HepG2 (cell line): ENCODE data around the gene YY1. TPM values are rescaled to one million over a fixed set of nuclear protein-coding genes. Genes with fewer than 3 reads are reported as not detected.

ENCODE experiments used
- BATF2 ChIP-seq: sonication (generic); formaldehyde crosslinking; IDR thresholded peaks from 2 replicates; pipeline ENCODE4 v1.8.0; 2022; ENCODE audit warnings: mild to moderate bottlenecking, missing genetic modification reagents, moderate library complexity
- FOXO1 ChIP-seq: sonication (generic); formaldehyde crosslinking; IDR thresholded peaks from 2 replicates; pipeline ENCODE4 v1.4.0; 2020; ENCODE audit warnings: missing genetic modification reagents
- HINFP ChIP-seq: sonication (generic); formaldehyde crosslinking; IDR thresholded peaks from 2 replicates; pipeline ENCODE4 v1.4.0; 2020; ENCODE audit warnings: low read depth, mild to moderate bottlenecking, missing genetic modification reagents
- MBNL3 ChIP-seq: fragments of 250-450 bp; sonication (Bioruptor Pico); conservative IDR thresholded peaks from 2 replicates; pipeline ENCODE4 v1.8.0; 2022; ENCODE audit warnings: mild to moderate bottlenecking, inconsistent platforms
- NCOR1 ChIP-seq: fragments of 200-600 bp; sonication (generic); IDR thresholded peaks from 2 replicates; pipeline ENCODE4 v1.7.0; 2017; ENCODE audit warnings: antibody characterized with exemption, low read length, borderline replicate concordance
- NFKB2 ChIP-seq: sonication (generic); formaldehyde crosslinking; IDR thresholded peaks from 2 replicates; pipeline ENCODE4 v1.4.0; 2020; ENCODE audit warnings: missing genetic modification reagents, borderline replicate concordance
- PREB ChIP-seq: sonication (generic); formaldehyde crosslinking; IDR thresholded peaks from 2 replicates; pipeline ENCODE4 v1.4.0; 2020; ENCODE audit warnings: missing genetic modification reagents
- SOX6 ChIP-seq, 2 experiments: fragments of 450-650 bp in 1 of 2; sonication (generic) in 1 of 2; formaldehyde crosslinking in 1 of 2; IDR thresholded peaks; 2 replicates each; pipeline versions ENCODE4 v1.4.0 to v1.6.1; 2017 to 2020; ENCODE audit warnings: antibody characterized with exemption in 1 of 2, mild to moderate bottlenecking in 1 of 2, missing genetic modification reagents in 1 of 2
- SSRP1 ChIP-seq: IDR thresholded peaks from 2 replicates; pipeline ENCODE4 v1.6.1; 2016; ENCODE audit warnings: control low read depth
- ZBTB42 ChIP-seq: sonication (generic); formaldehyde crosslinking; IDR thresholded peaks from 2 replicates; pipeline ENCODE4 v1.5.0; 2020; ENCODE audit warnings: mild to moderate bottlenecking, missing genetic modification reagents
- ZNF124 ChIP-seq: sonication (generic); formaldehyde crosslinking; IDR thresholded peaks from 2 replicates; pipeline ENCODE4 v1.4.0; 2020; ENCODE audit warnings: missing genetic modification reagents
- ZNF329 ChIP-seq: sonication (generic); formaldehyde crosslinking; IDR thresholded peaks from 2 replicates; pipeline ENCODE4 v1.9.0; 2021; ENCODE audit warnings: low read depth, mild to moderate bottlenecking, missing genetic modification reagents
- ZNF589 ChIP-seq: sonication (generic); formaldehyde crosslinking; conservative IDR thresholded peaks from 2 replicates; pipeline ENCODE4 v1.8.0; 2022; ENCODE audit warnings: mild to moderate bottlenecking, moderate library complexity, missing genetic modification reagents
- ZNF644 ChIP-seq: IDR thresholded peaks from 2 replicates; pipeline ENCODE4 v1.6.1; 2016; ENCODE audit warnings: low read depth
- polyA plus RNA-seq, 8 experiments: library from polyadenylated mRNA; depleted of rRNA in 3 of 8; stranded (reverse) in 7 of 8; unstranded in 1 of 8; fragments of >200 nt; fragmentation: Illumina TruSeq in 4 of 8; extraction: Trizol in 4 of 8; gene quantifications; 2 replicates each; pipeline versions ENCODE4 v1.2.1 to v1.2.3, GENCODE V29; 2011 to 2016; ENCODE audit warnings: low read depth in 4 of 8, missing spikeins in 1 of 8, mixed read lengths in 1 of 8; ENCODE audit not compliant: insufficient read depth in 1 of 8
- total RNA-seq, 5 experiments: library from RNA; depleted of rRNA; stranded (reverse); fragments of >200 nt; fragmentation: Illumina TruSeq; extraction: Trizol; gene quantifications; 2 replicates each; pipeline ENCODE4 v1.2.3, GENCODE V29; 2016; ENCODE audit warnings: low read depth in 1 of 5
- TF ChIP-seq, protein P1 (sequence below), 2 experiments: sonication (generic) in 1 of 2; formaldehyde crosslinking in 1 of 2; IDR thresholded peaks; 2 replicates each; pipeline versions ENCODE4 v1.4.0 to v1.6.1; 2016 to 2020; ENCODE audit warnings: borderline replicate concordance in 1 of 2, low read depth in 1 of 2, mild to moderate bottlenecking in 1 of 2, missing genetic modification reagents in 1 of 2
- TF ChIP-seq, protein P2 (sequence below): sonication (generic); formaldehyde crosslinking; IDR thresholded peaks from 2 replicates; pipeline ENCODE4 v1.5.0; 2020; ENCODE audit warnings: missing genetic modification reagents
- TF ChIP-seq, protein P3 (sequence below): sonication (generic); formaldehyde crosslinking; IDR thresholded peaks from 2 replicates; pipeline ENCODE4 v1.4.0; 2020; ENCODE audit warnings: missing genetic modification reagents, borderline replicate concordance

The YY1 gene
- total and polyA plus RNA-seq, 2 of the 13 experiments (the other 11 are each of a cell fraction or from before 2014, with no cell fraction given): 29.4 to 68.1 TPM

DNA sequence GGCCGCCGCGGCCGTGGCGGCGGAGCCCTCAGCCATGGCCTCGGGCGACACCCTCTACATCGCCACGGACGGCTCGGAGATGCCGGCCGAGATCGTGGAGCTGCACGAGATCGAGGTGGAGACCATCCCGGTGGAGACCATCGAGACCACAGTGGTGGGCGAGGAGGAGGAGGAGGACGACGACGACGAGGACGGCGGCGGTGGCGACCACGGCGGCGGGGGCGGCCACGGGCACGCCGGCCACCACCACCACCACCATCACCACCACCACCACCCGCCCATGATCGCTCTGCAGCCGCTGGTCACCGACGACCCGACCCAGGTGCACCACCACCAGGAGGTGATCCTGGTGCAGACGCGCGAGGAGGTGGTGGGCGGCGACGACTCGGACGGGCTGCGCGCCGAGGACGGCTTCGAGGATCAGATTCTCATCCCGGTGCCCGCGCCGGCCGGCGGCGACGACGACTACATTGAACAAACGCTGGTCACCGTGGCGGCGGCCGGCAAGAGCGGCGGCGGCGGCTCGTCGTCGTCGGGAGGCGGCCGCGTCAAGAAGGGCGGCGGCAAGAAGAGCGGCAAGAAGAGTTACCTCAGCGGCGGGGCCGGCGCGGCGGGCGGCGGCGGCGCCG is 381 bp downstream of the YY1 start (continued):
- TF ChIP-seq, protein P1, sequence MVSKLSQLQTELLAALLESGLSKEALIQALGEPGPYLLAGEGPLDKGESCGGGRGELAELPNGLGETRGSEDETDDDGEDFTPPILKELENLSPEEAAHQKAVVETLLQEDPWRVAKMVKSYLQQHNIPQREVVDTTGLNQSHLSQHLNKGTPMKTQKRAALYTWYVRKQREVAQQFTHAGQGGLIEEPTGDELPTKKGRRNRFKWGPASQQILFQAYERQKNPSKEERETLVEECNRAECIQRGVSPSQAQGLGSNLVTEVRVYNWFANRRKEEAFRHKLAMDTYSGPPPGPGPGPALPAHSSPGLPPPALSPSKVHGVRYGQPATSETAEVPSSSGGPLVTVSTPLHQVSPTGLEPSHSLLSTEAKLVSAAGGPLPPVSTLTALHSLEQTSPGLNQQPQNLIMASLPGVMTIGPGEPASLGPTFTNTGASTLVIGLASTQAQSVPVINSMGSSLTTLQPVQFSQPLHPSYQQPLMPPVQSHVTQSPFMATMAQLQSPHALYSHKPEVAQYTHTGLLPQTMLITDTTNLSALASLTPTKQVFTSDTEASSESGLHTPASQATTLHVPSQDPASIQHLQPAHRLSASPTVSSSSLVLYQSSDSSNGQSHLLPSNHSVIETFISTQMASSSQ (IDR thresholded peaks at IDR 0.05; ENCODE audit: low read depth): no peak
- TF ChIP-seq, protein P1 (CRISPR knock-in tag; IDR thresholded peaks at IDR 0.05; ENCODE audit: borderline replicate concordance): no peak
- TF ChIP-seq ZBTB42 (CRISPR knock-in tag) (no peak), MBNL3 (CRISPR knock-in tag) (no peak), FOXO1 (CRISPR knock-in tag) (0 out of 2 replicates have a peak, but pooled peaks have one; percentile 11), PREB (CRISPR knock-in tag) (no peak), ZNF644 (CRISPR knock-in tag) (no peak), BATF2 (CRISPR knock-in tag) (no peak), SSRP1 (no peak), NFKB2 (CRISPR knock-in tag) (0 out of 2 replicates have a peak, but pooled peaks have one; percentile 28), ZNF329 (CRISPR knock-in tag) (no peak), SOX6 (IDR thresholded peaks at IDR 0.05) (no peak), SOX6 (CRISPR knock-in tag; IDR thresholded peaks at IDR 0.05) (no peak), ZNF589 (CRISPR knock-in tag) (no peak), HINFP (no peak), ZNF124 (CRISPR knock-in tag) (no peak), NCOR1 (no peak)
- TF ChIP-seq, protein P2, sequence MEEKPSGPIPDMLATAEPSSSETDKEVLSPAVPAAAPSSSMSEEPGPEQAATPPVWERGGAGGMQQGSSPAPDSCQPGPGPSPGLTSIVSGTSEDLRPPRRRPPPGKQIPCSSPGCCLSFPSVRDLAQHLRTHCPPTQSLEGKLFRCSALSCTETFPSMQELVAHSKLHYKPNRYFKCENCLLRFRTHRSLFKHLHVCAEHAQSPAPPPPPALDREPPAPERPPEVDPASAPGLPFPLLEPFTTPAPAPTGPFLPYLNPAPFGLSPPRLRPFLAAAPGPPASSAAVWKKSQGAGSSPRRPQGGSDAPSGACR (CRISPR knock-in tag): 0 out of 2 replicates have a peak, but pooled peaks have one; percentile 34
- TF ChIP-seq, protein P3, sequence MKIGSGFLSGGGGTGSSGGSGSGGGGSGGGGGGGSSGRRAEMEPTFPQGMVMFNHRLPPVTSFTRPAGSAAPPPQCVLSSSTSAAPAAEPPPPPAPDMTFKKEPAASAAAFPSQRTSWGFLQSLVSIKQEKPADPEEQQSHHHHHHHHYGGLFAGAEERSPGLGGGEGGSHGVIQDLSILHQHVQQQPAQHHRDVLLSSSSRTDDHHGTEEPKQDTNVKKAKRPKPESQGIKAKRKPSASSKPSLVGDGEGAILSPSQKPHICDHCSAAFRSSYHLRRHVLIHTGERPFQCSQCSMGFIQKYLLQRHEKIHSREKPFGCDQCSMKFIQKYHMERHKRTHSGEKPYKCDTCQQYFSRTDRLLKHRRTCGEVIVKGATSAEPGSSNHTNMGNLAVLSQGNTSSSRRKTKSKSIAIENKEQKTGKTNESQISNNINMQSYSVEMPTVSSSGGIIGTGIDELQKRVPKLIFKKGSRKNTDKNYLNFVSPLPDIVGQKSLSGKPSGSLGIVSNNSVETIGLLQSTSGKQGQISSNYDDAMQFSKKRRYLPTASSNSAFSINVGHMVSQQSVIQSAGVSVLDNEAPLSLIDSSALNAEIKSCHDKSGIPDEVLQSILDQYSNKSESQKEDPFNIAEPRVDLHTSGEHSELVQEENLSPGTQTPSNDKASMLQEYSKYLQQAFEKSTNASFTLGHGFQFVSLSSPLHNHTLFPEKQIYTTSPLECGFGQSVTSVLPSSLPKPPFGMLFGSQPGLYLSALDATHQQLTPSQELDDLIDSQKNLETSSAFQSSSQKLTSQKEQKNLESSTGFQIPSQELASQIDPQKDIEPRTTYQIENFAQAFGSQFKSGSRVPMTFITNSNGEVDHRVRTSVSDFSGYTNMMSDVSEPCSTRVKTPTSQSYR (CRISPR knock-in tag): no peak
